Kidney (tissue), 14 donors: ENCODE data around the gene HAGH. TPM values are rescaled to one million over a fixed set of nuclear protein-coding genes. Genes with fewer than 3 reads are reported as not detected.
A peak's percentile ranks its signal among the peaks of the same experiment; 100 is the strongest.

ENCODE experiments used
- DNase-seq, 5 donors: peaks; one replicate each; pipeline ENCODE4 v3.0.0-alpha.2; 2013 to 2020
- FAIRE-seq: peaks from 2 replicates; lab custom pipeline; 2012; peaks lifted over from hg19 to GRCh38; lab: Jason Lieb, UNC
- H3K27ac ChIP-seq, 2 donors: one replicate each; pipeline ENCODE4 v1.7.0; 2013; ENCODE audit warnings: low read depth in 2 of 2, low read length in 2 of 2, inconsistent platforms in 1 of 2
- H3K27me3 ChIP-seq: one replicate; pipeline ENCODE4 v1.7.1; 2013; ENCODE audit warnings: low read length, inconsistent platforms; ENCODE audit not compliant: control insufficient read depth, insufficient read depth
- H3K36me3 ChIP-seq, 3 donors: one replicate each; pipeline versions ENCODE4 v1.7.0 to v1.7.1; 2013; ENCODE audit warnings: low read length in 3 of 3, control low read depth in 1 of 3, inconsistent platforms in 1 of 3; ENCODE audit not compliant: insufficient read depth in 3 of 3, control insufficient read depth in 2 of 3
- H3K4me1 ChIP-seq, 3 donors: one replicate each; pipeline versions ENCODE4 v1.7.0 to v1.7.1; 2013; ENCODE audit warnings: low read length in 3 of 3, inconsistent platforms in 1 of 3, low read depth in 1 of 3; ENCODE audit not compliant: control insufficient read depth in 2 of 3, insufficient read depth in 2 of 3
- H3K4me3 ChIP-seq, 3 donors: one replicate each; pipeline versions ENCODE4 v1.7.0 to v1.8.1; 2013; ENCODE audit warnings: low read length in 3 of 3, control low read depth in 1 of 3, inconsistent platforms in 1 of 3
- H3K9ac ChIP-seq, 3 donors: one replicate each; pipeline versions ENCODE4 v1.7.0 to v1.7.1; 2013; ENCODE audit warnings: low read length in 3 of 3, control low read depth in 1 of 3, inconsistent platforms in 1 of 3
- H3K9me3 ChIP-seq, 3 donors: one replicate each; pipeline versions ENCODE4 v1.7.0 to v1.7.1; 2013; ENCODE audit warnings: low read length in 3 of 3, control low read depth in 1 of 3, inconsistent platforms in 1 of 3; ENCODE audit not compliant: control insufficient read depth in 2 of 3, insufficient read depth in 1 of 3
- CTCF ChIP-seq: IDR thresholded peaks from 3 replicates; pipeline ENCODE4 v1.5.1; 2012; ENCODE audit warnings: mild to moderate bottlenecking, moderate library complexity, borderline replicate concordance; ENCODE audit not compliant: insufficient read depth; ENCODE audit errors: extremely low read depth
- intact Hi-C: fragments of 100-400 bp; cut with DNase I; formaldehyde crosslinking; loops from one replicate; pipeline ENCODE4 v1.11.1; 2022
- polyA plus RNA-seq: library from polyadenylated mRNA; stranded (reverse); fragments of 350-450 nt; fragmentation: Illumina TruSeq; extraction: RNeasy Lipid Tissue Mini Kit (QIAGEN cat#74804); gene quantifications from one replicate; pipeline ENCODE4 v1.2.3, GENCODE V29; 2014; ENCODE audit warnings: low read depth, low replicate concordance; ENCODE audit not compliant: insufficient read depth
- total RNA-seq: library from RNA; stranded (reverse); fragmentation: NEBNext Ultra II Directional; extraction: Animal tissue kit (Norgen Biotek cat#: 25700); gene quantifications from one replicate; pipeline ENCODE4 v1.2.1, GENCODE V29; 2021
- donor health status: control.
- donor health status: control.
- donor health status: control.
- donor health status: control.
- donor health status: control.
- donor health status: DM: yes; HTN: yes; CAD: no.
- donor health status: Normal renal cell carcinoma (clear cell type).

HAGH gene
- total and polyA plus RNA-seq, 2 donors from 2014 or later, result 48.1 to 258 TPM

- peaks cover 0 to 24% (median 14%) of the 10 kb centered on the region in 3 donors for H3K4me1 ChIP-seq
- DNase-seq, result peak in 1 of 5 donors; percentile 40
- H3K9ac ChIP-seq, result no peak overlapping the region
- intact Hi-C loops, result no loop called here
- no peaks in the 10 kb centered on the region for H3K9me3 ChIP-seq
- no peak for TF ChIP-seq CTCF
- peaks cover 2 to 9% (median 4%) of the 10 kb centered on the region in 3 donors for H3K36me3 ChIP-seq
- H3K4me3 ChIP-seq, result no peak overlapping the region
- no peaks in the 10 kb centered on the region for H3K27me3 ChIP-seq
- FAIRE-seq, result no peak
- H3K27ac ChIP-seq, result no peak overlapping the region
These were observed 49.0 kb downstream of the HAGH start for GRCh38 chr16:1777375-1778199.

DNA sequence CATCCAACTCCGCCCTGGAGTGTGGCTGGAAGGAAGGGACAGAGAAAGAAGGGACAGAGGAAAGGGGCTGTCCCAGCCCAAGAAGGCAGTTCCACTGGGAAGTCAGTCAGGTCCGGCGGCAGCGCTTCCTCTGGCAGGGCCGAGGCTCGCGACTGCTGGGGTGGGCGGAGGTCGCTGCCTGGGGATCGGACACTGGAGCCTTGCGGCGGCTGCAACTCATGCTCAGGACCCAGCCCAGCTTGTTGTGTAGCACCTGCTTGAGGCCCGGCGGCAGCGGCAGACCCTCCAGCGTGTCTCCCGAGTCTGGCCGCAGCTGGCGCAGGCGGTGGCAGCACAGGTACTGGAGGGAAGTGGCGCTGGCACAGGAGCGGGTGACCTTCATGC, 49.6 kb downstream of the HAGH start:
- intact Hi-C loops, result no loop called here
- no peak for TF ChIP-seq CTCF
- Histone ChIP-seq H3K9me3 (no peaks in the 10 kb centered on the region), H3K27ac (no peak overlapping the region), H3K27me3 (no peaks in the 10 kb centered on the region), H3K4me1 (peaks cover 0 to 29% (median 14%) of the 10 kb centered on the region in 3 donors), H3K36me3 (peaks cover 2 to 9% (median 4%) of the 10 kb centered on the region in 3 donors), H3K4me3 (no peak overlapping the region), H3K9ac (no peak overlapping the region)
- no peak for FAIRE-seq
- peak in 1 of 5 donors; percentile 41 for DNase-seq

DNA sequence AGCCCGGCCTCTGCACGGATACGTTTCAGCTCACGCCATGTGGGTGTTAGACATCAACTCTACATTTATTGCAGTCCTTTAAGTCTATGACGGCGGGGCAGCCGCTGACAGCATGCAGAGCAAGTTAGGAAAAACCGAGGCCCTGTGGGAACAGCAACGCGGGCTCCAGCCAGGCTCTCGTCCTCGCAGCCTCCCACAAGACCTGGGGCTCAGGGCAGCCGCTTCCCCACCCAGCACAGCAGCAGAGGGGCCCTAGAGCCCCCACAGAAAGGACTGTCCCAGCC, 50.0 kb downstream of the HAGH start:
- H3K27ac ChIP-seq, result no peak overlapping the region
- peaks cover 2 to 9% (median 4%) of the 10 kb centered on the region in 3 donors for H3K36me3 ChIP-seq
- peaks cover 0 to 30% (median 14%) of the 10 kb centered on the region in 3 donors for H3K4me1 ChIP-seq
- no peak overlapping the region for H3K4me3 ChIP-seq
- no peak overlapping the region for H3K9ac ChIP-seq
- intact Hi-C loops, result no loop called here
- TF ChIP-seq CTCF, result no peak
- H3K27me3 ChIP-seq, result no peaks in the 10 kb centered on the region
- no peak for DNase-seq
- no peak for FAIRE-seq
- no peaks in the 10 kb centered on the region for H3K9me3 ChIP-seq
